Stimulated activated CD8-positive, alpha-beta memory T cell treated with anti-CD3 and anti-CD28 coated beads, Interleukin-12 subunit alpha, Interleukin-12 subunit beta, amount 100 ng/mL, for 1 hour (primary cell): ENCODE measurements around the gene CCNQ.

Experiments
- DNase-seq: peaks from one replicate; pipeline ENCODE4 v3.0.0-alpha.2; 2020; ENCODE audit warnings: low read depth

The CCNQ gene

DNA sequence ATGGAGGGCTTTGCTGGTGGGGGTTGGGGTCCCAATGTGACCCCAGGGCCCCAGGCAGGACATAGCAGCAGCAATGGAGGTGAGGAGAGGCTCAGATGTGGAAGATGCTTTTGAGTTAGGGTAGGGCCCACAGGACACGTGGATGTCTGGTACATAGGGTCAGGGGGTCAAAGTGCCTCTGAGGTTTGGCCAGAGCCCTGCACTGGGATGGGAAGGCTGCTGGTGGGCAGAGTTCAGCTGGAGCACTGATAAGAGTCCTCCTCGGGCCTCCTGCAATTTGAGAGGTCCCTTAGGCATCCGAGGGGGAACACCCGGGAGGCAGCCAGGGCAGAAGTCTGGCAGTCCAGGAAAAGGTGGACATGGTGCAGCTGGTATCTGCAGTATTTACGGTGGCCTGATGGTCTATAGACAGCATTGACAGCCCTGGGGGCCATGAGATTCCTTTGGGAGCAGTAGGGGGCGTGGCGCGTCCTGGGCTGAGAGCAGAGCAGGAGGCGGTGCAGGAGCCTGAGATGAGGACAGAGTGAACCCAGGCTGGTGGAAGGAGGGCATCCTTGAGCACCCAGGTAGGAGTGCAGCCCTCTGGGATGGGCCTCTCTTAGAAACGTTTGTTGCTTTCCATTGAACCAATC, 22.6 kb downstream of the CCNQ start:
- DNase-seq: no peak

DNA sequence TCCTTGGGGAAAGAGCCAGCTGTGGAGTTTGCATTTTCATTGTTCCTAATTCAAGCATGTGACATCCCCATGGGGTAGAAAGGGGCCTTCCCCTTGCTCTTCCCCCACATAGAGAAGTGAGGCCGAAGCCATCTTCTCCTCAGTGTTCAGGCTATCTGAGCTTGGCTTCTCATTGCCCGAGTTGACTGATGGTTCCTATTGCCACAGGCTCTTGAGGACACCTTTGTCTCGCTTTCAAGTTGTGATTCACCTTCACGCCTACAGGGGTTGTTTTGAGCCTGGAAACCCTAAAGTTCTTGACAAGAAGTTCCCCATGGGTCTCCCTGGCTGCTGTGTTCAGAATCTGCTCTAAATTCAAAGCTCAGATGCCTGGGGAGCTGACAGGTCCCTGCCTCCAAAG, 25.0 kb downstream of the CCNQ start:
- no peak for DNase-seq

- DNase-seq: no peak
Observed at GRCh38 chrX:153572601-153573000, 26.3 kb downstream of the CCNQ start.

- no peak for DNase-seq
Observed at GRCh38 chrX:153571534-153571908, 27.4 kb downstream of the CCNQ start.

- DNase-seq: no peak
Observed at GRCh38 chrX:153569475-153569874, 29.5 kb downstream of the CCNQ start.

DNA sequence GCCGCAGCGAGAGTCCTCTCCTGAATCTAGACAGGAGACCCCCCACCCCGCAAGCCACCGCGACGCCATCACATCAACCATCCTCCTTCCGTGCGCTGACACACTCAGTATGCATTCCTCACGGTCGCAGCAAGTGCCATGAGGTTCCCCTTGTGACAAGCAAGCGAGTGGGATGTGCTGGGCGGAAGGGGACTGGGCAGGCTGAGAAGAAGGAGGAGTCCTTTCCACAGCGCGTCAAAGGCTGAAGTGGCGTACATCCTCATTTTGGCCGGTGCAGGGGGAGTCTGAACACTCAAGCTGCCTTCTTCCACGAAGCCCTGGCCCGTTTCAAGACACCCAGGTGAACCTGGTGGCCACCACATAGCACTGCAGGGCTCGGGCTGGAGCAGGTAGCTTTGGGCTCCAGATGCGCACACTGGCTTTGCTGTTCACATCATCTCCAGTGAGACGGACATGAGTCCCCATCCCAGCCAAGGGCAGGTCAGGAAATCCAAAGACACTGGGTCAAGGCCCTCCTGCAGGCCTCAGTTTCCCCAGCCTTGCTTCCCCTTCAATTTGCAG, 30.4 kb downstream of the CCNQ start:
- no peak for DNase-seq

DNA sequence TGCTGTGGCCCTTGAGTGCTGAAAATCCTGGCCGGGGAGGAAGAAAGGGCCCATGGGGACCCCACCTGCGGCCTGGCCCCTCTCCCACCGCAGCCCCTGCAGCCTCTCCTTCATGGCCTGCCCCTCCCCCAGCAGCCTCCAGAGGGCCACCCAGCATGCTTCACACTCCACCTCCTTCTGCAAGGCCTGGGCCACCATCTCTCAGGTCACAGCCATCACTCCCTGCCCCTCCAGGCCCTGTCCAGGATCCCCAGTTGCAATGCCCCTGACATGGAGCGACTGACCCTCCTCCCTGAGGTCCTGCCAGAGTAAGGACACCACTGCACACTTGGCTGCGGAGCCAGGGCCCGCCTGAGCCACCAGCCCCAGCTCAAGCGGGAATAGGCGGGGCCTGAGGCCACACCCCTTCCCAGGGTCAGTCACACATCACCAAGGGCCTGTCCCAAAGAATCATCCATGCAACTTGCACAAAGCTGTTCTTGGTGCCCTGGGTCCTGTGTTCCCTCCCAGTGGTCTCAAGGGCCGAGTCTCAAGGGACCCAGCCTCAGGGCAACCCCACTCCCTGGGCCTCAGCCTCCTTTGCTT, 32.9 kb downstream of the CCNQ start:
- no peak for DNase-seq

DNA sequence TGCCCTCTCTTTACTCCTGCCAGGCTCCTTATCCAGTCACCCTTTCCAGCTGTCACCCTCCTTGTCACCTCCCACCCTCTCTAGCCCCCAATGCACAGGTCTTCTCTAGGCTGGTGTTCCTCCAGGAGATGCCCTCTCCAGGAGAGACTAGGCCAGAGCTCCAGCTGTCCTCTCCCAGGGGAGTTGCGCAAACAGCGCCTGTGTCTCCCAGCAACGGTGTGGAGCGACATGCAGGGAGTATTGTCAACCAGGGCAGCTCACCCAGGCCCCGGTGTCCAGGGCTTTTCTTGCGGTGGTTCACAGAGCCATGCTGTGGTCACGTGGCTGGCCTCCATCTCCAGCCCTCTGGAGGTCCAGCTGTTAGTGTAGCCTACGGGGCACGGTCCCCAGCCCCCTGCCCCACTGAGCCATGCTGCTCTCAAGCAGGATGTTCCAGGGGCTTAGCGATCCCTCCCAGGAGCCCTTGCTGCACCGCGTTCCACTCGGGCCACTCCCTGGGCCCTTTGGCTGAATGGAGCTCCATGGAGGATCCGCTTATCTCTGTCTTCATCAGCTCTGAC, 34.8 kb downstream of the CCNQ start:
- DNase-seq: no peak

DNA sequence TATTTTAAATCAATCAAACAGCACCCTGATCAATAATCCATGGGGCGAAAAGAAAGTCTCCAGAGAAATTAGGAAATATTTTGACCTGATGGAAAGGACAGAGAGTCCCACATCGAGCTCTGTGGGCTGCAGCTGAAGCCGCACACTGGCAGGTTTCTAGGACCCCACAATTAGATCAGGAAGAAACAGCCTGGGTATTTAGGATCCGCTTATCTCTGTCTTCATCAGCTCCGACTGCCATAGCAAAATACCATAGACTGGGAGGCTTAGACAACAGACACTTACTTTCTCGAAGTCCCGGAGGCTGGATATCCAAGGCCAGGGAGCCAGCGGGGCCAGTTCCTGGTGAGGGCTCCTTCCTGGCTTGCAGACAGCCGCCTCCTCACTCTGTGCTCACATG, 36.4 kb downstream of the CCNQ start:
- no peak for DNase-seq

GRCh38 chrX:153561337-153561736, 37.6 kb downstream of the CCNQ start:
- DNase-seq: no peak

- no peak for DNase-seq
Observed at GRCh38 chrX:153560466-153560865, 38.5 kb downstream of the CCNQ start.

- no peak for DNase-seq
Observed at GRCh38 chrX:153560000-153560399, 38.9 kb downstream of the CCNQ start.

DNA sequence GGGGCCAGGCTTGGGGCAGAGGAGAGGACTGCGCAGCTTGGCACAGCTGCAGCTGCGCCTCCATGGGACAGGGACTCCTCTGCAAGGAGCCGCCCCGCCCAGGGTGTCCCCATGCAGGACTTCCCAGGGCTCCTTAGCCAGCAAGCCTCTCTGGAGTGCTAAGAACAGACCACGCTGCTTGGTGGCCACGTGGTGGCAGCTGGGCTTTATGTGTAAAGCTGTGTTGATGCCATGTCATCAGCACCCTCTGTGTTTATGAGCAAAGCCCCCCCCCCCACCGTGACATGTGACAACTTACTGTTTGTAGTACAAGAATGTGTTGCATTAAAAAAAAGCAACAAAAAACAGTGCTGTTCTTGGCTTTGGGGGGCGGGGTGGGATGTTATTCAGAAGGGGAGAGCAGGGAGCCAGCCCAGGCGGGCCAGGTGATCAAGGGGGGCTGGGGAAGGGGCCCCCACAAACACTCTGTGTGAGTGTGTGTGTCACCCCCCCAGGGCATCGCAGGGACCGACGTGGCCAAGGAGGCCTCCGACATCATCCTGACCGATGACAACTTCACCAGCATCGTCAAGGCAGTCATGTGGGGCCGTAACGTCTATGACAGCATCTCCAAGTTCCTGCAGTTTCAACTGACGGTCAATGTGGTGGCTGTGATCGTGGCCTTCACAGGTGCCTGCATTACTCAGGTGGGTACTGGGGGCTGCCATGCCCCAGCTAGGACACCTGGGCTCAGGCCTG, 41.2 kb downstream of the CCNQ start:
- DNase-seq: no peak

- no peak for DNase-seq
Observed at GRCh38 chrX:153556767-153557166, 42.2 kb downstream of the CCNQ start.

- DNase-seq: peak; percentile 32
Observed at GRCh38 chrX:153554519-153555167, 44.3 kb downstream of the CCNQ start.

DNA sequence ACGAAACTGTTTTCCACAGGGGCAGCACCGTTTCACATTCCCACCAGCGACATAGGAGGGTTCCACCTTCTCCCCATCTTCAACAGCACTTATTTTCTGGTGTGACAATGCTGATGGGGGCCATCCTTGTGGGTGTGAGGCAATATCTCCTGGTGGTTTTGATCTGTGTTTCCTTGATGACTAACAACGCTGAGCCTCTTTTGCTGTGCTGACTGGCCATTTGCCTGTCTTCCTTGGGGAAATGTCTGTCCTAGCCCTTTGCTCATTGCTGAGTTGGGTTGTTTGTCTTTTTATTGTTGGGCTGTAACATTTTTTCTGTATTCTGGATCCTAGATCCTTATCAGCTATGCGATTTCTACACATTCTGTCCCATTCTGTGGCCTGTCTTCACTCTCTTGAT, 47.8 kb downstream of the CCNQ start:
- no peak for DNase-seq

DNA sequence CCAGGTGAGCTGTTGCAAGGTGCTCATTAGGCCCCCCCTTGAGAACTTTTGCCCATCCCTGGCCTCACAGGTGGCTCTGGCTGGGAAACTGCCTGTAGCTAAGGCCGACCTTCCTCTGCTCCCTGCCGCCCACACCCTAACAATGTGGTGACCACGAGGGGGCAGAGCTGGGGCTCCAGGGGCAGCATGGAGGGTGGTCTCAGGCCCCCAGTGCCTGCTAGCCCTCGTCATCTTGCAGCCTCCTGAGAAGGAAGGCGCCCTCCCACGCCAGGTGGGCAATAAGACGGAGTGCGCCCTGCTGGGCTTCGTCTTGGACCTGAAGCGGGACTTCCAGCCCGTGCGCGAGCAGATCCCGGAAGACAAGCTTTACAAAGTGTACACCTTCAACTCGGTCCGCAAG, 49.1 kb downstream of the CCNQ start:
- no peak for DNase-seq

GRCh38 chrX:153549231-153549630, 49.7 kb downstream of the CCNQ start:
- no peak for DNase-seq

DNA sequence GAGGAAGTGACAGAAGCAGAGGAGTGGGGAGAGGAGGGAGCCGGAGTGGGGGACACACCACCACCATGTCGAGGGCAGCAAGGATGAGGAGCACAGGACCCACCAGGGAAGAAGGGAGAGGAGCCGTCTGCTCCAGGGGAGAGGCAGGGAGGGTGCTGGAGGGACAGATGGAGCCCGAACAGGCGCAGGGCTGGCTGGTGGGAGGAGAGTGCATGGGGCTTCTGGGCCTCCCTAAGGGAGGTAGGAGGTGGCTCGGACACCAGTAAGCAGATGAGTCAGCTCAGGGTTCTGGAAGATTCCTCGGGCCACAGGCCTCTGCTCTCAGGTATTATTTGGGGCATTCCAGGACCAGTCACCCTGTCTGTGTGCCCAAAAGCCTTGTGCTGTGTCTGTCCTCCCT, 51.7 kb downstream of the CCNQ start:
- DNase-seq: no peak

DNA sequence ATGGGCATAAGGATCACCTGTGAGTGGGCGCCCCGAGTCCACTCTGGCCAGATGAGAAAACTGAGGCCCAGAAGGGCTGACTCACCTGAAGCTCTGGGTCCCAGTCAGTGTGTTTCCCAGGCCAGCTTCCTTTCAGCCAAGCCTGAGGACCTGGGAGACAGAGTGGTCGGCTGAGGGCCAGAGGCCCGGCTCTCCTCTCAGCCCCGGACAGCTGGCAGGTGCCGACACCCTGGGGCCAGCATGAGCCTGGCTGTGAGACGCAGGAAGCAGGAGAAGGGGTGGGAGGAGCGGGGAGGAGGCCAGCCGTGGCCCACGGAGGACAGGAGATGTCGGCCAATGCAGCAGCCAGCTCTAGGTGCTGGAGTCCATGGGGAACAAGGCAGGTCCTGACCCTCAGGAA, 52.6 kb downstream of the CCNQ start:
- no peak for DNase-seq

GRCh38 chrX:153544727-153545126, 54.2 kb downstream of the CCNQ start:
- no peak for DNase-seq

DNA sequence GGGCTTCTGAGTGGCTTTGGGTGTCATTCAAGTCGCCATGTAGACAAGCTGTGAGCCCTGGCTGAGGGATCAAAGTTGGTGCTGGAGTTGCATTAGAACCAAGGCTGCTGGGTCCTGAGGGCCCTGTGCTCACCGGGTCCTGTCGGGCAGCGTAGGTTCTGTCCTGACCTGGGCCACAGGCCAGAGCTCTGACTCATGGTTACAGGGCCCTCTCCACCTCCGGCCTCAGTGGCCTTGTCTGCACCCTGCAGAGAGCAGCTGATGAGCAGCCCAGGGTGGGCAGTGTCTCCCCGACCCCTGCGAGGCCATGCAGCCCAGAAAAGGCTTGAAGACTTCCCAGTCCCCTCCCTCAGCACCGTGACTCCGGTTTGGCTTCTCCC, 59.0 kb downstream of the CCNQ start:
- DNase-seq: no peak
